HCT116 (cell line): Measurements from ENCODE around the gene UNC80.

ENCODE experiments used
- CEBPB ChIP-seq: IDR thresholded peaks from 2 replicates; pipeline ENCODE4 v1.6.1; 2012; ENCODE audit warnings: low read depth
- EGR1 ChIP-seq: IDR thresholded peaks from 2 replicates; pipeline ENCODE4 v1.6.1; 2012; ENCODE audit warnings: low read depth
- EZH2 ChIP-seq: fragments of 200-600 bp; sonication (generic); IDR thresholded peaks from 2 replicates; pipeline ENCODE4 v1.6.1; 2017; ENCODE audit warnings: antibody characterized with exemption, mixed run types
- EZH2phosphoT487 ChIP-seq: fragments of 200-600 bp; IDR thresholded peaks from 2 replicates; pipeline ENCODE4 v1.6.1; 2018; ENCODE audit warnings: antibody characterized with exemption, borderline replicate concordance
- POLR2A ChIP-seq: IDR thresholded peaks from 2 replicates; pipeline ENCODE4 v1.7.0; 2011; ENCODE audit warnings: borderline replicate concordance; ENCODE audit not compliant: insufficient read depth, insufficient read length; ENCODE audit errors: extremely low read depth
- POLR2AphosphoS5 ChIP-seq: IDR thresholded peaks from 2 replicates; pipeline ENCODE4 v1.6.1; 2011; ENCODE audit warnings: mild to moderate bottlenecking, low read depth, low read length, moderate library complexity
- RAD21 ChIP-seq: IDR thresholded peaks from 2 replicates; pipeline ENCODE4 v1.6.1; 2012; ENCODE audit warnings: low read depth, mild to moderate bottlenecking
- TCF7L2 ChIP-seq: IDR thresholded peaks from 2 replicates; pipeline ENCODE4 v1.7.0; 2011; ENCODE audit warnings: borderline replicate concordance, inconsistent platforms; ENCODE audit not compliant: insufficient read depth, insufficient read length; ENCODE audit errors: extremely low read depth
- ZNF274 ChIP-seq: fragments of 200-500 bp; sonication (Bioruptor generic); IDR thresholded peaks from 2 replicates; pipeline ENCODE4 v1.6.1; 2014; ENCODE audit warnings: mild to moderate bottlenecking, low read depth, low read length, inconsistent platforms
- TF ChIP-seq, protein P1 (sequence below), 3 experiments: fragments of 200-600 bp in 1 of 3; sonication (generic) in 1 of 3; IDR thresholded peaks in 2 of 3; conservative IDR thresholded peaks in 1 of 3; 2 replicates each; pipeline ENCODE4 v1.5.1; 2012 to 2017; ENCODE audit warnings: low read depth in 2 of 3, low read length in 2 of 3, antibody characterized with exemption in 1 of 3, borderline replicate concordance in 1 of 3, control low read depth in 1 of 3, mild to moderate bottlenecking in 1 of 3, mixed read lengths in 1 of 3, mixed run types in 1 of 3, moderate library complexity in 1 of 3; ENCODE audit not compliant: insufficient read depth in 1 of 3
- TF ChIP-seq, protein P2 (sequence below): IDR thresholded peaks from 2 replicates; pipeline ENCODE4 v1.6.1; 2012
- TF ChIP-seq, protein P3 (sequence below): IDR thresholded peaks from 2 replicates; pipeline ENCODE4 v1.6.1; 2012
- TF ChIP-seq, protein P4 (sequence below): IDR thresholded peaks from 2 replicates; pipeline ENCODE4 v1.6.1; 2012; ENCODE audit warnings: low read depth

DNA sequence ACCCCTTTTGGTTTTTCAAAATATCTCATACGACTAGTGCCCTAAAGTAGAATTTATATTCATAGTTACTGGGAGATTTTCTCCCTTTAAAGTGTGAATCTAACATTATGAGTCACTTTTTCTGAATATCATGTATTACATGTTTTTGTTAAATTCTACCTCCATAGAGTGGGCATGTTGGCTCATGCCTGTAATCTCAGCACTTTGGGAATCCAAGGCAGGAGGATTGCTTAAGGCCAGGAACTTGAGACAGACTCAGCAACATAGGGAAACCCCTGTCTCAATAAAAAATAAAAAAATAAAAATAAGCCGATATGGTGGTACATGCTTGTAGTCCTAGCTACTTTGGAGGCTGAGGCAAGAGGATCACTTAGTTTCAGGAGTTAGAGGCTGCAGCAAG, 45.3 kb upstream of the UNC80 start:
- TF ChIP-seq, protein P1, sequence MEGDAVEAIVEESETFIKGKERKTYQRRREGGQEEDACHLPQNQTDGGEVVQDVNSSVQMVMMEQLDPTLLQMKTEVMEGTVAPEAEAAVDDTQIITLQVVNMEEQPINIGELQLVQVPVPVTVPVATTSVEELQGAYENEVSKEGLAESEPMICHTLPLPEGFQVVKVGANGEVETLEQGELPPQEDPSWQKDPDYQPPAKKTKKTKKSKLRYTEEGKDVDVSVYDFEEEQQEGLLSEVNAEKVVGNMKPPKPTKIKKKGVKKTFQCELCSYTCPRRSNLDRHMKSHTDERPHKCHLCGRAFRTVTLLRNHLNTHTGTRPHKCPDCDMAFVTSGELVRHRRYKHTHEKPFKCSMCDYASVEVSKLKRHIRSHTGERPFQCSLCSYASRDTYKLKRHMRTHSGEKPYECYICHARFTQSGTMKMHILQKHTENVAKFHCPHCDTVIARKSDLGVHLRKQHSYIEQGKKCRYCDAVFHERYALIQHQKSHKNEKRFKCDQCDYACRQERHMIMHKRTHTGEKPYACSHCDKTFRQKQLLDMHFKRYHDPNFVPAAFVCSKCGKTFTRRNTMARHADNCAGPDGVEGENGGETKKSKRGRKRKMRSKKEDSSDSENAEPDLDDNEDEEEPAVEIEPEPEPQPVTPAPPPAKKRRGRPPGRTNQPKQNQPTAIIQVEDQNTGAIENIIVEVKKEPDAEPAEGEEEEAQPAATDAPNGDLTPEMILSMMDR (IDR thresholded peaks at IDR 0.05 in 2 of 3, conservative IDR thresholded peaks at IDR 0.05 in 1 of 3; ENCODE audit: borderline replicate concordance in 1 of 3, insufficient read depth in 1 of 3, low read depth in 2 of 3, low read length in 2 of 3), result no peak
- TF ChIP-seq POLR2A (no peak), ZNF274 (no peak), TCF7L2 (no peak), EGR1 (no peak), CEBPB (no peak), POLR2AphosphoS5 (no peak), RAD21 (no peak), EZH2 (no peak), EZH2phosphoT487 (no peak)
- TF ChIP-seq, protein P2, sequence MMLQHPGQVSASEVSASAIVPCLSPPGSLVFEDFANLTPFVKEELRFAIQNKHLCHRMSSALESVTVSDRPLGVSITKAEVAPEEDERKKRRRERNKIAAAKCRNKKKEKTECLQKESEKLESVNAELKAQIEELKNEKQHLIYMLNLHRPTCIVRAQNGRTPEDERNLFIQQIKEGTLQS, result no peak
- TF ChIP-seq, protein P3, sequence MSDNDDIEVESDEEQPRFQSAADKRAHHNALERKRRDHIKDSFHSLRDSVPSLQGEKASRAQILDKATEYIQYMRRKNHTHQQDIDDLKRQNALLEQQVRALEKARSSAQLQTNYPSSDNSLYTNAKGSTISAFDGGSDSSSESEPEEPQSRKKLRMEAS, result no peak
- TF ChIP-seq, protein P4, sequence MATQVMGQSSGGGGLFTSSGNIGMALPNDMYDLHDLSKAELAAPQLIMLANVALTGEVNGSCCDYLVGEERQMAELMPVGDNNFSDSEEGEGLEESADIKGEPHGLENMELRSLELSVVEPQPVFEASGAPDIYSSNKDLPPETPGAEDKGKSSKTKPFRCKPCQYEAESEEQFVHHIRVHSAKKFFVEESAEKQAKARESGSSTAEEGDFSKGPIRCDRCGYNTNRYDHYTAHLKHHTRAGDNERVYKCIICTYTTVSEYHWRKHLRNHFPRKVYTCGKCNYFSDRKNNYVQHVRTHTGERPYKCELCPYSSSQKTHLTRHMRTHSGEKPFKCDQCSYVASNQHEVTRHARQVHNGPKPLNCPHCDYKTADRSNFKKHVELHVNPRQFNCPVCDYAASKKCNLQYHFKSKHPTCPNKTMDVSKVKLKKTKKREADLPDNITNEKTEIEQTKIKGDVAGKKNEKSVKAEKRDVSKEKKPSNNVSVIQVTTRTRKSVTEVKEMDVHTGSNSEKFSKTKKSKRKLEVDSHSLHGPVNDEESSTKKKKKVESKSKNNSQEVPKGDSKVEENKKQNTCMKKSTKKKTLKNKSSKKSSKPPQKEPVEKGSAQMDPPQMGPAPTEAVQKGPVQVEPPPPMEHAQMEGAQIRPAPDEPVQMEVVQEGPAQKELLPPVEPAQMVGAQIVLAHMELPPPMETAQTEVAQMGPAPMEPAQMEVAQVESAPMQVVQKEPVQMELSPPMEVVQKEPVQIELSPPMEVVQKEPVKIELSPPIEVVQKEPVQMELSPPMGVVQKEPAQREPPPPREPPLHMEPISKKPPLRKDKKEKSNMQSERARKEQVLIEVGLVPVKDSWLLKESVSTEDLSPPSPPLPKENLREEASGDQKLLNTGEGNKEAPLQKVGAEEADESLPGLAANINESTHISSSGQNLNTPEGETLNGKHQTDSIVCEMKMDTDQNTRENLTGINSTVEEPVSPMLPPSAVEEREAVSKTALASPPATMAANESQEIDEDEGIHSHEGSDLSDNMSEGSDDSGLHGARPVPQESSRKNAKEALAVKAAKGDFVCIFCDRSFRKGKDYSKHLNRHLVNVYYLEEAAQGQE, result no peak
